22Rv1 (cell line): ENCODE measurements around the gene TRERF1.

Source experiments
- ZFX ChIP-seq: fragments of 450-650 bp; IDR thresholded peaks from 2 replicates; pipeline ENCODE4 v1.6.1; 2017; ENCODE audit warnings: antibody characterized with exemption, borderline replicate concordance
- TF ChIP-seq, protein P1 (sequence below): fragments of 450-650 bp; IDR thresholded peaks from 2 replicates; pipeline ENCODE4 v1.5.1; 2017; ENCODE audit warnings: mild to moderate bottlenecking

DNA sequence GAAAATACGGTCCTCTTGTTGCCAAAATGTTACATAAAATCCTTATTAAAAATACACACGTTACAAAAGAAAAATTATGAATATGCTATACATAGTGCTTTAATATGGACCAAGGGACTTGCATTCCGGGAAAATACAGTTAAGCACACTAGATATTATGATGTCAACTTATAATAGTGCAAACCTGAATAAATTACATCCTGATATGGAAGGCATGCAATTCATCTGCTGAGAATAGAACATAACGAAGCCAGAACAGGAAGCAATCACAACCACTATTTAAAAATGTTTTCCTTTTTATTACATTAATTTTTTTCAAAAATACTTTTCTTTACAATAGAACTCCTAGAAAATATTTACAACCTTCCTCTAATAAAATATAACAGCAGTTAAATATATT, 226.3 kb downstream of the TRERF1 start:
- TF ChIP-seq, protein P1, sequence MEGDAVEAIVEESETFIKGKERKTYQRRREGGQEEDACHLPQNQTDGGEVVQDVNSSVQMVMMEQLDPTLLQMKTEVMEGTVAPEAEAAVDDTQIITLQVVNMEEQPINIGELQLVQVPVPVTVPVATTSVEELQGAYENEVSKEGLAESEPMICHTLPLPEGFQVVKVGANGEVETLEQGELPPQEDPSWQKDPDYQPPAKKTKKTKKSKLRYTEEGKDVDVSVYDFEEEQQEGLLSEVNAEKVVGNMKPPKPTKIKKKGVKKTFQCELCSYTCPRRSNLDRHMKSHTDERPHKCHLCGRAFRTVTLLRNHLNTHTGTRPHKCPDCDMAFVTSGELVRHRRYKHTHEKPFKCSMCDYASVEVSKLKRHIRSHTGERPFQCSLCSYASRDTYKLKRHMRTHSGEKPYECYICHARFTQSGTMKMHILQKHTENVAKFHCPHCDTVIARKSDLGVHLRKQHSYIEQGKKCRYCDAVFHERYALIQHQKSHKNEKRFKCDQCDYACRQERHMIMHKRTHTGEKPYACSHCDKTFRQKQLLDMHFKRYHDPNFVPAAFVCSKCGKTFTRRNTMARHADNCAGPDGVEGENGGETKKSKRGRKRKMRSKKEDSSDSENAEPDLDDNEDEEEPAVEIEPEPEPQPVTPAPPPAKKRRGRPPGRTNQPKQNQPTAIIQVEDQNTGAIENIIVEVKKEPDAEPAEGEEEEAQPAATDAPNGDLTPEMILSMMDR, result no peak
- TF ChIP-seq ZFX, result no peak
